NB4 (cell line): Measurements from ENCODE around the gene PSAP.

Source experiments
- DNase-seq: peaks from one replicate; pipeline ENCODE4 v3.0.0; 2010; ENCODE audit warnings: low read depth
- H3K4me3 ChIP-seq: one replicate; pipeline ENCODE4 v1.5.1; 2011; ENCODE audit warnings: mild to moderate bottlenecking, low read depth, low read length, moderate library complexity
- CTCF ChIP-seq: IDR thresholded peaks from one replicate; pipeline ENCODE4 v1.5.1; 2012; ENCODE audit warnings: low read depth, low read length
- MAX ChIP-seq: IDR thresholded peaks from 2 replicates; pipeline ENCODE4 v1.6.1; 2011; ENCODE audit warnings: low read depth, low read length
- MYC ChIP-seq: IDR thresholded peaks from 2 replicates; pipeline ENCODE4 v1.6.1; 2011; ENCODE audit warnings: low read depth, low read length
- POLR2A ChIP-seq: IDR thresholded peaks from 2 replicates; pipeline ENCODE4 v1.6.1; 2011; ENCODE audit warnings: mild to moderate bottlenecking; ENCODE audit not compliant: insufficient read length; ENCODE audit errors: extremely low read depth

PSAP gene

DNA sequence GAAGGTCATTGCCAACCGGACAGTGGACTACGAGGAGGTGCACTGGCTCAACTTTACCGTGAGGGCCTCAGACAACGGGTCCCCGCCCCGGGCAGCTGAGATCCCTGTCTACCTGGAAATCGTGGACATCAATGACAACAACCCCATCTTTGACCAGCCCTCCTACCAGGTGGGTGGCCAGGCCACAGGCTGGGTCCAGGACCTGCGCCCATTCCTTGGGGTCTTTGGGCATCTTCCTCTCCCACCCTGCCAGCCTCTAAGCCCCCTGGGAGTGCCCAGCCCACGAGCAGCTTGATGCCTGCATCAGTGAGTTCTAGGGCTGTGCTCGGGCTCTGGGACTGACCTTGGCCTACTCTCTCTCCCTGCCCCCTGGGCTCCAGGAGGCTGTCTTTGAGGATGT is 51.9 kb downstream of the PSAP start:
- TF ChIP-seq MYC (no peak), POLR2A (no peak), MAX (no peak), CTCF (no peak)
- H3K4me3 ChIP-seq: no peak overlapping the region
- DNase-seq: no peak

GRCh38 chr10:71798308-71798624 is 52.8 kb downstream of the PSAP start:
- no peak overlapping the region for H3K4me3 ChIP-seq
- no peak for TF ChIP-seq POLR2A
- no peak for TF ChIP-seq MAX
- TF ChIP-seq CTCF: no peak
- TF ChIP-seq MYC: no peak
- DNase-seq: no peak

- peak; percentile 36 for DNase-seq
- H3K4me3 ChIP-seq: no peak overlapping the region
- TF ChIP-seq POLR2A (no peak), CTCF (no peak), MYC (no peak), MAX (no peak)
These were observed 53.3 kb downstream of the PSAP start for GRCh38 chr10:71797533-71798307.

DNA sequence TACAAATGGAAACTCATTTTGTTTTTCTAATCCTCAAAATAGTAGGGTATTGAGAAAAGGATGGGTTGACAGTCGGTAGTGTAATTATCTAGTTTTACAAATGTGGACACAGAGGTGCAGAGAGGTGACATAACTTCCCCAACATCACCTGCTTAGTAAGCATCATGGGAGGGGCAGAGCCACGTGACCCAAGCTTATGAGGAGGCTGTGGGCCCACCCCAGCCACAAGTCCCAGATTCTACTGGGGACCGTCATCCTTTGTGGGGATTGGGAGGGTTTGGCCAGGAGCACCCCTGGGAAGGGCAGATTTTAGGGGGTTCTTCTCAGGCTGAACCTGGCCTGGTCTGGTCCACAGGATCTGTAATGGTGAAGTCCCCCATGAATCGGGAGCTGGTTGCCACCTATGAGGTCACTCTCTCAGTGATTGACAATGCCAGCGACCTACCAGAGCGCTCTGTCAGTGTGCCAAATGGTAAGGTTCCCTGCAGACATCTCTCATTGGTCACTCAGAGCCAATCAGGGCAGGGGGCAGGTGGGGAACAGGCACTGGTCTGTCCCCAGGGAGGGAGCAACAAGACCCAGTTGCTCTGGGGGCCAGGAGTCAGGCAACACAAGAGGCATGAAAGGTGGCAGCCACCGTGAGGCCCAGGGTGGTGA is 54.2 kb downstream of the PSAP start:
- DNase-seq: peak; percentile 26
- H3K4me3 ChIP-seq: no peak overlapping the region
- no peak for TF ChIP-seq CTCF
- TF ChIP-seq MYC: no peak
- no peak for TF ChIP-seq POLR2A
- TF ChIP-seq MAX: no peak

DNA sequence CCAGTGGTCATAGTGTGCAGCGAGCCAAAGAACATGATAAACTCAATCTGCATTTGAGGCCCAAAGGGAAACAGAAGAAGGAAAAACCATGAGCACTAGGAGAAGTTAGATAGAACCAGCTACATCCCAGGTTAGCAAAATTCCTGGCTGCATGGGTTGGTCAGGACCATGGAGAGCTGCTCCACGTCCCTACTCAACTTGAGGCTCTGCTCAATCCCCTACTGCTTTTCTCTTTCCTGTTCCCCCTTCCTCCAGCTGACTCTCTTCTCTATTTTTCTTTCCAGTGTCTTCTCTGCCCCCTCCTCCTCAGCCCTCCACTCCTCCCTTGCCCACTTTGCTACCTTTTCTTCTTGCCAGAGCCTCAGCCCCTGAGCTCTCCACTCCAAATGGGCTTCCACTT is 55.8 kb downstream of the PSAP start:
- DNase-seq: peak; percentile 48
- no peak overlapping the region for H3K4me3 ChIP-seq
- peak; percentile 43; the same call in 1 of the 2 replicates for TF ChIP-seq MYC
- TF ChIP-seq CTCF: no peak
- no peak for TF ChIP-seq POLR2A
- TF ChIP-seq MAX: peak; percentile 65; the same call in 1 of the 2 replicates
